Psoas muscle (tissue), 8 donors: ENCODE data around the gene QRFP. TPM values are rescaled to one million over a fixed set of nuclear protein-coding genes. Genes with fewer than 3 reads are reported as not detected.

ENCODE experiments used
- ATAC-seq, 4 donors: fragments of 200-7000 bp; cut with Tn5 transposase; one replicate each; pipeline ENCODE4 v1.9.1; 2020; ENCODE audit warnings: moderate library complexity in 3 of 4, mild to moderate bottlenecking in 2 of 4
- DNase-seq, 2 donors: peaks; one replicate each; pipeline ENCODE4 v3.0.0-alpha.2; 2020
- H3K27ac ChIP-seq: fragments of 200-600 bp; one replicate; pipeline ENCODE4 v1.8.0; 2022
- H3K27me3 ChIP-seq, 3 donors: fragments of 200-600 bp in 1 of 3; one replicate each; pipeline versions ENCODE4 v1.6.1 to v1.8.0; 2013 to 2022; ENCODE audit warnings: low read length in 2 of 3, mild to moderate bottlenecking in 2 of 3, moderate library complexity in 1 of 3; ENCODE audit not compliant: insufficient read depth in 3 of 3
- H3K36me3 ChIP-seq, 2 donors: fragments of 200-600 bp in 1 of 2; one replicate each; pipeline versions ENCODE4 v1.6.1 to v1.8.0; 2013 to 2022; ENCODE audit warnings: low read depth in 1 of 2, mild to moderate bottlenecking in 1 of 2, moderate library complexity in 1 of 2; ENCODE audit not compliant: insufficient read depth in 1 of 2
- H3K4me1 ChIP-seq: fragments of 200-600 bp; one replicate; pipeline ENCODE4 v1.8.0; 2022
- H3K4me3 ChIP-seq: fragments of 200-600 bp; one replicate; pipeline ENCODE4 v1.8.0; 2022; ENCODE audit warnings: mild to moderate bottlenecking
- H3K9me3 ChIP-seq: fragments of 200-600 bp; one replicate; pipeline ENCODE4 v1.8.0; 2022
- CTCF ChIP-seq: fragments of 200-600 bp; IDR thresholded peaks from one replicate; pipeline ENCODE4 v1.8.0; 2022; ENCODE audit warnings: antibody characterized with exemption
- WGBS, 3 donors: extraction: QIAGEN DNeasy Blood & Tissue Kit; methylation state at CpG; one replicate each; pipeline versions ENCODE4 v1.1.6 to v1.1.7; 2013; 5-methylcytosine and 5-hydroxymethylcytosine counted together
- intact Hi-C, 2 donors: fragments of 100-400 bp; cut with DNase I; formaldehyde crosslinking; loops; one replicate each; pipeline versions ENCODE4 v1.11.0 to v1.14.2; 2022
- polyA plus RNA-seq, 3 donors: library from polyadenylated mRNA; stranded (reverse); fragments of 200-250 nt; gene quantifications; one replicate each; pipeline ENCODE4 v1.2.3, GENCODE V29; 2013
- total RNA-seq, 4 donors: library from RNA; stranded (reverse); fragmentation: NEBNext Ultra II Directional in 2 of 4; extraction: Animal tissue kit (Norgen Biotek cat#: 25700) in 2 of 4; gene quantifications; one replicate each; pipeline versions ENCODE4 v1.2.1 to v1.2.4, GENCODE V29; 2021 to 2023
- donor health status: healthy with polysubstance abuse.
- donor health status: DM: no; HTN: no; CAD: no; lungs with moderate emphysema.
- donor health status: Bipolar disorder and iron deficiency.
- donor health status: healthy.
- donor health status: DM: yes; HTN: yes; CAD: no.
- donor health status: DM: no; HTN: no; CAD: no.
- donor health status: DM: no; HTN: no; CAD: no.
- donor health status: DM: yes; HTN: yes; CAD: no.

Gene QRFP
- total and polyA plus RNA-seq, 7 donors, result 0.01 to 0.03 TPM; not detected in 5

DNA sequence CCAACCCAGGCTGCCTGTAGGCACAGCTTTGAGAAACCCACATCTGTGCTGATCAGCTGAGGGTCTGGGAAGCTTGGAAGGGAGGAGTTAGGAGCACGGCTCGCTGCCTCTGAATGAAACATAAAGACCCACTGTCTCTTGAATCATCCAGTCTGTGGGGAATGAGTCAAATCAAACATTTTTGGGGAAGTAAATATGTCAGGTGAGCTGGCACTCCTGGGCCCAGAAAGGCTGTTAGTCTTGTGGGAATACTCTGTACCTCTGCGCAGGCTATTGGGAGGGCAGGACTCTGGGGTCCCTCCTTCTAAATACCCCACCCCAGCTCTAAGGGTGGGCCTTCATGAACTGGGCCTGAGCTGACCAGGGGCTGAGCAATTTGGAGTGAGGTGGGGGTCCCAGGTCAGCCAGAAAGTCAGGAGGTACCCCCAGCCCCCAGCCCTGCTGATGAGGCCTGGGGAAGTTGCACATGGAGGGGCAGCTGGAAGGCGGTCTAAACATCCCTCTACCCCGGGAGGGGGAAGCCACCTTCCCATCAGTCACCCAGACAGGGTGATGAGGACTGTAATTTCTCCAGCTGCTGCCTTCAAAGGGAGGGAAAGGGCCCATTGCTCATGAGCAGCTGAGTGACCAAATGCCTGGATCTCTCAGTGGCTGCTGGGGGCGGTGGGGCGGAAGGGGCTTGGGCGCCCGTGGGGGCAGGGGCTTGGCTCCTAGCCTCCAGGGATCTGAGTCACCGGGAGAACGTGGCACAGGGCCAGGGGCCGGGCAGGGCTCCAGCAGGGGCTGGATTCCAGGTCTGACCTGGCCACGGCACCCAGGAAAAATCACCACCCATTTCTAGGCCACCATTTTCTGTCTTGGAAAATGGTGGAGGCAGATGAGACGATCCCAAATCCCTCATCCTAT, 31.6 kb upstream of the QRFP start:
- no peaks in the 10 kb centered on the region for H3K4me1 ChIP-seq
- H3K27ac ChIP-seq, result no peak overlapping the region
- DNase-seq, result peak in 1 of 2 donors; percentile 48
- no peaks in the 10 kb centered on the region for H3K9me3 ChIP-seq
- H3K36me3 ChIP-seq, result no peaks in the 10 kb centered on the region
- ATAC-seq, result no peak
- H3K27me3 ChIP-seq, result peaks cover 0 to 41% (median 19%) of the 10 kb centered on the region in 3 donors
- WGBS, 3 donors, result 50 to 57% (median 55%) methylated on average over 13 to 14 of the region's 14 CpGs
- H3K4me3 ChIP-seq, result no peak overlapping the region
- intact Hi-C loops, result no loop called here
- TF ChIP-seq CTCF, result no peak

GRCh38 chr9:130927338-130927737, 30.7 kb upstream of the QRFP start:
- no peak for DNase-seq
- Histone ChIP-seq H3K27ac (no peak overlapping the region), H3K9me3 (no peaks in the 10 kb centered on the region), H3K27me3 (peaks cover 0 to 41% (median 16%) of the 10 kb centered on the region in 3 donors), H3K4me3 (no peak overlapping the region), H3K36me3 (no peaks in the 10 kb centered on the region), H3K4me1 (no peaks in the 10 kb centered on the region)
- TF ChIP-seq CTCF, result no peak
- no peak for ATAC-seq
- intact Hi-C loops, result no loop called here
- WGBS, 3 donors, result 74 to 83% (median 82%) methylated on average over 8 to 10 of the region's 10 CpGs

DNA sequence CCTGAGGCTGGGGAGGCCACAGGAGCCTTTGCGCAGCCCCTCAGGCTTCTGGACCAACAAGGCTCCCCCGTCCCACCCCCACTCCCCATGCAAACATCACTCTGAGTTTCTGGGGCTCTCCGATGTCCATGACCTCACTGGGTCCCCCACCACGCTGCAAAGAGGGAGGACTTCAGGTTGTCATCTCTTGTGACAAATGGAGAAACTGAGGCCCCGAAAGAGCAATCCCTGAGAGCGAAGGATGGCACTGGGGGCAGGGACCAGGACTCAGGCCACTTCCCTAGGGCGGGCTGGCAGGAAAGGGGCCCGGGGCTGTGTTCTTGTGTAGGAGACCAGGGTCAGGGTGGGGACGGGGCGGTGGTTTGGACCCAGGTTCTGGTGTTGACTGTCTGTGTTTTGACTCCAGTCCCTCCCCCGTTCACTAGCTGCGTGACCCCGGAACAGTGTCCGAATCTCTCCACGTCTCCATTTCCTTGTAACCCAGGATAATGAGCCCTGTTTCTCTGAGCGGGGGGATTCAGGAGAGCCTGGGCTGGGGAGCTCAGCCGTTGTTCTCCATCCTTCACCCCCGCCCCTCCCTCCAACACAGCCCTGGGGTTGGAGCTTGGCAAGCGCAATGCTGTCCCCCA, 28.6 kb upstream of the QRFP start:
- WGBS, 3 donors, result 77 to 79% (median 78%) methylated on average over 15 to 19 of the region's 19 CpGs
- TF ChIP-seq CTCF, result no peak
- ATAC-seq (no peak), DNase-seq (no peak)
- H3K4me1 ChIP-seq, result no peaks in the 10 kb centered on the region
- intact Hi-C loops, result no loop called here
- H3K4me3 ChIP-seq, result no peak overlapping the region
- H3K36me3 ChIP-seq, result no peaks in the 10 kb centered on the region
- no peaks in the 10 kb centered on the region for H3K9me3 ChIP-seq
- peaks cover 0 to 49% (median 16%) of the 10 kb centered on the region in 3 donors for H3K27me3 ChIP-seq
- H3K27ac ChIP-seq, result no peak overlapping the region

DNA sequence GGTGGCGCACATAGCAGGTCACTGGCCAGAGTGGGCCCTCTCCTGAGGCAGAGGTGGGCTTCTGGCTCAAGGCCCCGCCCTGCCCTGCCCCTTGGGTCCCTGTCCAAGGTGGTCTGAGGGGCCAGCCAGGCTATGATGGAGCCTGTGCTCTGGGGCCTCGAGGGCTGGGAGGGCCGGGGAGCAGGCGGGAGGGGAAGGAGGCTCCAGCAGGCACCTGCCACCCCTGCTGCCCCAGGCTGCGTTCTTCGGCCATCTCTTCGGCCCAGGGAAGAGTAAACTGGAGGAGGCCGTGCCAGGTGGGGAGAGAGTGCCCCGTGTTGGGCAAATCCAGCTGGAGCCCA, 27.8 kb upstream of the QRFP start:
- WGBS, 3 donors, result 67 to 80% (median 72%) methylated on average over 6 to 10 of the region's 10 CpGs
- no peak for TF ChIP-seq CTCF
- Histone ChIP-seq H3K27ac (no peak overlapping the region), H3K9me3 (no peaks in the 10 kb centered on the region), H3K36me3 (no peaks in the 10 kb centered on the region), H3K4me3 (no peak overlapping the region), H3K27me3 (peaks cover 0 to 54% (median 16%) of the 10 kb centered on the region in 3 donors), H3K4me1 (no peaks in the 10 kb centered on the region)
- no peak for DNase-seq
- ATAC-seq, result no peak
- intact Hi-C loops, result no loop called here
